ENCODE measurements around the gene MEN1.

MEN1 gene

GRCh38 chr11:64757549-64758329, 52.6 kb downstream of the MEN1 start:
- TF ChIP-seq CTCF (IDR thresholded peaks at IDR 0.05; ENCODE audit: low read depth, low read length): no peak
- DNase-seq (ENCODE audit: extremely low read depth, low read depth): no peak

- TF ChIP-seq CTCF (IDR thresholded peaks at IDR 0.05; ENCODE audit: low read depth, low read length): no peak
- DNase-seq (ENCODE audit: extremely low read depth, low read depth): no peak
These were observed 54.5 kb downstream of the MEN1 start for GRCh38 chr11:64755681-64756361.

- TF ChIP-seq CTCF (IDR thresholded peaks at IDR 0.05; ENCODE audit: low read depth, low read length): no peak
- DNase-seq (ENCODE audit: extremely low read depth, low read depth): no peak
These were observed 55.3 kb downstream of the MEN1 start for GRCh38 chr11:64754919-64755662.

GRCh38 chr11:64754124-64754918, 56.0 kb downstream of the MEN1 start:
- DNase-seq (ENCODE audit: extremely low read depth, low read depth): no peak
- TF ChIP-seq CTCF (IDR thresholded peaks at IDR 0.05; ENCODE audit: low read depth, low read length): no peak
